ENCODE data around the gene AFAP1.

AFAP1 gene

DNA sequence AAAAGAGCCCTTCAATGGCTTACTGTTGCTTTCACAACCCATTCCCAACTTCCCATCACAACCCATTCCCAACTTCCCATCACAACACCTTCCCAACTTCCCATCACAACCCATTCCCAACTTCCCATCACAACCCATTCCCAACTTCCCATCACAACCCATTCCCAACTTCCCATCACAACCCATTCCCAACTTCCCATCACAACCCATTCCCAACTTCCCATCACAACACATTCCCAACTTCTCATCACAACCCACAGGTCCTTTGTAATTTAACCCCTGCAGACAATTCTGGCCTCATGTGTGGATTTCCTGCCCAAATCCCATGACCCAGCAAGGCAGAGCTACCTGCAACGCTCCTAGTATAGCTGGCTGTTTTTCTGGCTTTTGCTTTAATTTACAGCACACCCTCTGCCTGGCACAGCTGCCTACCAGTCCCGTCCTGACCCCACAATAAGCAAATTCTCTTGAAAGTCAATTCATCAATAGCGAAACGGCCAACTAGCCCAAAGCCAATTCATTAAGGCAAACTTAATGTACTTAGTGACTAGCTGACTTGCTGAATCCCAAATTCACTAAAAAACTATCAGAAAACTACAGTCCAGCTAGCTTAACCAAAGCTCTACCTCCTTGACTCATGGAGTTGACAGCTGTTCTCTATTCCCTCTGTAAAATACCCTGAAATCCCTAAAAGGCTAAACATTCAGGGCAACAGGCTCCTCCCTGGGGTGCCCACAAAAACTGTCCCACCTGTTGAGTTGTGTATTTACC lies 75.6 kb downstream of the AFAP1 start:
- DNase-seq, result no peak

DNA sequence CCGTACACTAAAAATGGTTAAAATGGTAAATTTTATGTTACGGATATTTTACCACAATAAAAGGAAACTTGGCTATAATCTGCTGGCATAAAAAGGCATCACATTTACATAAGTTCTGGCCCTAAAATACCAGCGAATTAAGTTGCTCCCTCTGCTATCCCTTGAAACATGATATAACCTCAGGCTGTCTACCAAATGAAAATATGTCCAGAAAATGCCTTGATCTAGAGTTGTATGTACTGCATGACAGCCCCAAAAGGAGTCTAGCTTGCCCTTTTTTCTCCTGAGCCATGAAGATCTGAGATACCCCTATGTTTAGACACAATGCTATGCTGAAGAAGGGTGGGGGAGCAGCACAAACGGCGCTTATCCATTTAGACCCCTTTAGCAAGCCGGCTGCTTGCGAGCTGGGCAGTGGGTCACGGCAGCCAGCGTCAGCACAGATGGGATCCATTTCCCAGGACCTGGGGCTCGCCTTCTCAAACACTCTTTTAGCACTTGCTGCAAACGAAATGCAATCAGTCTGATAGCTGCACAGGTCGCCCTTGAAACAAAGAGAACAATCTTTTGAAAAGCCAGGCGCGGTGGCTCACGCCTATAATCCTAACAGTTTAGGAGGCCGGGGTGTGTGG lies 77.0 kb downstream of the AFAP1 start:
- DNase-seq, result no peak

DNA sequence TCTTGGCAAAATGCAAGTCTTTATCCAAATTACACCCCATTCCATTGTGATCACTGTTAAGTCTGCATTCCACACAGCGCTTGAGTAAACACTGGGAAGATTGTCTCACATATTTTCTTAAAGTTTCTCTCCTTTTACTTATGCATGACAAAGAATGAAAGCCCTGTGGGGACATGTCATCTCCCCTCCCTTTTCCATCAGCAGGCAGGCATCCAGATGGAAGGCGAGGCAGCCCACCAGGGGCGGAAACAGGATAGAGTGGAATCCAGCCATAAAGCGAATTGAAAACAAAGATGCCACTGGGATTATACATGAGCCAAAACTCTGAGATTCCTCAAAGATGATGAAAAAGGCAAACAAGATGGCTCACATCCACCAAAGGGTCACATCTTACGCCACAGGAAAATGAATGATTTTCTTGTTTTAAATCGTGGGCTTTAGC lies 78.2 kb downstream of the AFAP1 start:
- no peak for DNase-seq

DNA sequence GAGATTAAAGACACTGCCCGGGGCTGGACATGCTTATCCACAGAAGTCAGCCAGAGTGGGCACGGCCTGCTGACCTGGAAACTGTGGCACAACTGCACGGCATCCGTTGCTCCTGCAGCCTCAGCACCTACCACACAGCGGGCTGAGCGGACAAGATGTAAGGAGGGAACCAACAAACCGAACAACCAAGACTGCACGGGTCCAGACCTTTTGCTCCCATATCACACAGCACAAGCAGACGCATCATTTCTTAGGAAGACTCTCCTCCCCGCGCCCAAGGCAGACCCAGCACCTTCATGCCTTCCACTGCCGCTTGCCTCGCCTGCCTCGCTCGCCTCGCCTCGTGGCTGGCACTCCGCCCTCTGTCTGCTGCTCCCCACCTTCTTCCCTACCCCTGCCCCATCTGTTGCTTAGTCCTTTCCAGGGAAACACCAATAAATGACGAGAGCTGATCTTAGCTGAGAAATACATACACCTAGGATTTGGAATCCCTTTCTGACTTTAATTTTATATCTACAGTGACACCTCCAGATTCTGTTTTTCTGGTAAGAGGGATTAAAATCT lies 79.0 kb downstream of the AFAP1 start:
- no peak for DNase-seq

DNA sequence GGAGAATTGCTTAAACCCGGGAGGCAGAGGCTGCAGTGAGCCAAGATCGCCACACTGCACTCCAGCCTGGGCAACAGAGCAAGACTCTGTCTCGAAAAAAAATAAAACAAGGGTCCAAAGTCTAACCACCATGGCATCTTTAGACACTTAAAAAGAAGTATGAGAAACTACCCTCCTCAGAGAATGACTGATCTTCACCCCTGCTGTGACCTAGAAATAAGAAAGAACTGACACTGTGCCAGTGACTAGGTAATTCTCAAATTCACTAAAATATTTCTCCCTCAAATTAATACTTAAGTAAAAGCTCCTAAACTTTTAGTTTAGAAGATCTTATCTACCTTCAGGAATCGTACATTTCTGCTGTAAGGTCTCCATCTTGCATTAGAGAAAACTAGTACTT lies 80.3 kb downstream of the AFAP1 start:
- no peak for DNase-seq

DNA sequence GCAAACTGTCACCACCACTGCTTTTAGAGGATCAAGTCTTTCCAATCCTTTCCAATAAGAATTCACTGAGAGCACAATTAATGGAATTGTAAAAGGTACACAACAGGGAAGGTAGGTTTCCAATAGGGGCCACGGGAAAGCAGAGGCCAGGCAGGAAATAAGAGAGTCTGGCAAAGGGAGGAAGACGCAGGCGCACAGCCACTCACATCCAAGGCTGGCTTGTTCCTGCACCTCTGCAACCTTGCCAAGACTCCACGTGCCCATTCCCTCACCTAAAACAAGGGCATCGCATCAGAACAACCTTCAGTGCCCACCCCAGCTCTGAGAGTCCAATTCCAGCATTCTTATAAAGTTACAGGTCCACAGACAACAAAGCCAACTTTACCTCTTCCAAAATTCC lies 81.2 kb downstream of the AFAP1 start:
- no peak for DNase-seq

DNA sequence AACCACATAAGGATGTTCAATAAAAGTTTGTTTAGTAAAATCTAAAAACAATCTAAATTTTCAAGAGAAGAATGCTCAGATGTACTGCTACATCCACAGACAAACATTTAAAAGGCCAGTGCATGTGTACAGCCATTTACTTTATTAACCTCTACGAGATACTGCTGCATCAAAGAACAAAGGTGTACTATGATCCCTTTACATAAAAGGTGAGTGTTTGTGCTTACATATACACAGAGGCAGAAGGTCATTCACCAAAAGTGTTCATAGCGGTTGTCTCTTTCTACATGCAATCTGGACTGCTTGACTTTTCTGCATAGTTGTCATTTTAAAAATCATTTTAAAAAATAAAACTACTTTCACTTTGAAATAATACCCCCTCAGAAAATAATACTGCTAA lies 81.7 kb downstream of the AFAP1 start:
- no peak for DNase-seq

DNA sequence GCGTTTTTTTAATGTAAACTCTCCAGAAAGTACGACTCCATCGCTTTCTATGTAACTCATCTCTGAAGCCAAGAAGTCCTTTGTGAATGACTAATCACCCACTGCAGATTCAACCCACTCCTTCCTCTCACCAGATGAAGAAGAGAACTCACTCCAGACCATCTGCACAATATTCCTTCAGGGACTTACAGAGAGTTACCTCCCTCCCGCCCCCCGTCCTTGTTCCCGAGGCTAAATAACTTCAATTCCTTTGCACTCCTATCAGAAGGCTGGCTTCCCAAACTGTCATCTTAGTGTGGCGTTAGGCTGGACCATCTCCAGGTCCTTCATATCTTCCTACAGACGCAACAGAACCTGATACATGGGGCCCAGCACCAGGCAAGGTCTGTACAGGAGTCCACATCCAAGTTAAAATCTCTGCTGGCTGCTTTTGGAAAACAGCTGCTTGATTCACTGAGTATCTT lies 82.4 kb downstream of the AFAP1 start:
- DNase-seq, result no peak

DNA sequence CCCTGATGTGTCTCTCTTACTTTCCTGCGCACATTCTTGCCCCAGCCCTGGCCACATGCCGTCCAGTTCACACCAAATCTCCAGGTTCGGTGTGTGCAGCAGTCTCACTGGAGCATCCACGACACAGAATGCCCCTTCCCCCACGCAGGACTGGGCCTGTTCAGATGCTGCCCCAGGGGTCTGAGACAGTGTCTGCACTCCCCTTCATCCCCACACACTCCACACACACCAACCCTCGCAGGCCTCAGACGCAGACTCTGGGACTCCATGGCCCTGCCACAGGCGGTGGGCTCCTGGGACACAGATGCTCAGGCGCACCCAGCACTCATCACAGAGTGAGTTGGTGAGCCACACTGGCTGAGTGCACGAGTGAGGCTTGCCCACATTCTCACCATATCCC lies 83.9 kb downstream of the AFAP1 start:
- no peak for DNase-seq

DNA sequence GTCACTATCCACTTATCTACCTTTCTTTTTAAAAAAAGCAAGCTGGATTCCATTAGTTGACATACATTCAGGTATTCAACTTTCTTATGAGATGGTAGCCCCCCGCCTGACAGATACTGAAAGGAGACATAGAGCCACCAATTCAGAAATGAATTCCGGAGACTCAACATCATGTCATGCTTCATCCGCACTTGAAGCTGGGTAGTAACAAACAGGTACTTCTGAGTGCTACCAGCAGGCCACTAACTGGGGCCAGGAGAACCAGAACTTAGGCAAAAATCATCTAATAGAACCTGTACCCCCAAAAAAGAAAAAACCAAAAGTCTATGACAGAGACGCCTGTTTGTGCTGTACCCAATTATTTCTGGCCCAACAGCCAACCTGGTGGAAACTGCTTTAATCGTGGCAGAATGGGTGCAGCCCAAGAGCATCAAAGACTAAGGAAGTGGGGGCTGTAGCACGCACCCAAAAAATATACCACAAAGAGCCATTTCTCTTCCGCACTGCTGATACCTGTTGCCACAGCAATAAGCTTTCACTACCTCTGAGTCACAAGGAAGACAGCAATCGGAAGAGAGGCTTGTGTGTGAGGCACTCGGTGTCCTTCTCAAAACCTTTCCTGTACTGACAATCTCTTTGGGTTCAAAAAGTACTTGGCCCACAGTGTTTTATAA lies 84.8 kb downstream of the AFAP1 start:
- DNase-seq, result no peak

DNA sequence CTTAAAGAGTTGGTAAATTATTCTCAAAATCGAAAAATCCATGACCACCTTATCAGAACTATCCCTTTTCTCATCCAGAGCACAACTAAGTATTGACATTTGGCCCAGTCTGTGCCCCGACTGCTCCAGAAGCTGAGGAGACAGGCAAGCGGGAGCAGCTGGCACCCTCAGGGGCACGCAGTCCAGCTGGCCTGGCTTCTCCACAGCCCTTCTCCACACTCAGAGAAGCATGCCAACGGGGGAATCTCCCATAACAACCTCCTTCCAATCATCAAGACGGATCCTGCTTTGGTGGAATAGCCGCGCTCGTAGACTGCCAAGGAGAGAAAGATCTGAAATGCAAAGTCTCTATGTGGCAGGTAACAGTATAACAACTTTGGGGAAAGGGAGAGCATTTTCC lies 85.4 kb downstream of the AFAP1 start:
- no peak for DNase-seq

DNA sequence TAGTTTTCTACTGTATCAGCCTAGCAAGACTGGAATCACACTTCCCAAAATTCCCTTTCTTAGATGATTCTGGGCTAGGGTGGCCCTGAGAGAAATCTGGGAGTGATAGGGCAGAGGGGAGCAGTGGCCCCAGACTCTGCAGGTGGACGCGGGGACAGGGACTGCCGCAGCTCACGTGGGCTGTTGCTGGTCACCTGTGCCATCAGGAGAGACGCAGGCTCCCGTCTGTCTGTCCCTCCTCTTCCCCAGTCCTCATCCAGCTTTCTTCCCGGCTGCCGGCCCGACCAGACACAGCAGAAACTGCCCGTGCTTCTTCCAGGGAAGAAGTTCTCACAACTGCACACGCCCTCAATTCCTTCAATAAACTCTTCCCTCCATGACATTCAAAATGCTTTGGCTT lies 86.4 kb downstream of the AFAP1 start:
- DNase-seq, result no peak

DNA sequence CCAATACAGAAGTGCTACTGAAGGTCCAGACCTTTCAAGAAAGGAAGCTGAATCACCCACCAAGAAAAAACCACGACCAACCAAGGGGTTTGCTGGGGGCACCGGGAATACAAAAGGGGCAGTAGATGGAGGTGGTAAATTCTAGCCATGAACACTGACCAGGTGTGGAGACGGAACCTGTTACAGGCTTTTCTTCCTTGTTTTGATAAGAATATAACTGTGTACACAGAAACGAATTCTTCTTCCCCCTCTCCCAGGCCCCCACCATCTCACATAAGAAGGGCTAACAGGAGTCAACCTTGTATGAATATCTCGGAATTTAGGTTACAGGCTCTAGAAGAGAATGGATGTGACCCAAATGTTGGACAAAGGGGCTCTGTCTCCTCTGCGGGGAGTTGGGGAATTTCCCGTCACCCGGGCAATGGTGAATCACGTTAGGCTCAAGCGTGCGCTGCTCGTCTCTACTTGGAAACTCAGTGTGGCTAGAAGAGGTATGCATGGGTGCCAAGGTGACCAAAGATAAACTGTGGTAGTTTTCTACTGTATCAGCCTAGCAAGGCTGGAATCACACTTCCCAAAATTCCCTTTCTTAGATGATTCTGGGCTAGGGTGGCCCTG lies 87.0 kb downstream of the AFAP1 start:
- DNase-seq, result no peak

DNA sequence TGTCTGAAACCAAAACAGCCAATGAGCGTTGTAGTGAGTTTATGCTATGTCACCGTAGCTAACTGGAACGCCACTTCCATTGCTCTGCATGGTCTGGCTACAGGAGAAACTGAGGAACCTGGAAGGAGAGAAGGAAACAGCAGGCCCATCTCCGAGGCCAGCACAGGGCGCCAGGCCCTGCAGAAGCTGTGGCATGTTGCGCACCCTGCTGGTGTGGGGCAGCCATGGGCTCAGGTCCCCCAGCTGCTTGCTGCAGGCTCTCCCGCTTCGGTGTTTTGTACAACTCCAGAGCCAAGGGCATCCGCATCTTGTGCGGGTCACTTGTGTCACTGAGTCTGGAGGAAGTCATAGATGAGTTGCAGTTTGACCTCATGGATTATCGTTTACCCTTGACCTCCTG lies 89.2 kb downstream of the AFAP1 start:
- no peak for DNase-seq

DNA sequence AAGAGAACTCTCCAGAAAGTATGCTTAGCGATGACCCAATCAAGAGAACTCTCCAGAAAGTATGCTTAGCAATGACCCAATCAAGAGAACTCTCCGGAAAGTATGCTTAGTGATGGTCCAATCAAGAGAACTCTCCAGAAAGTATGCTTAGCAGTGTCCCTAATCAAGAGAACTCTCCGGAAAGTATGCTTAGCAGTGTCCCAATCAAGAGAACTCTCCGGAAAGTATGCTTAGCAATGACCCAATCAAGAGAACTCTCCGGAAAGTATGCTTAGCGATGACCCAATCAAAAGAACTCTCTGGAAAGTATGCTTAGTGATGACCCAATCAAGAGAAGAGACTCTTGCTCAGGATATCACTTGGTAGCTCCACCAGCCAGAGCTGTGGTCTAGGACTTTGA lies 92.5 kb downstream of the AFAP1 start:
- DNase-seq, result no peak

DNA sequence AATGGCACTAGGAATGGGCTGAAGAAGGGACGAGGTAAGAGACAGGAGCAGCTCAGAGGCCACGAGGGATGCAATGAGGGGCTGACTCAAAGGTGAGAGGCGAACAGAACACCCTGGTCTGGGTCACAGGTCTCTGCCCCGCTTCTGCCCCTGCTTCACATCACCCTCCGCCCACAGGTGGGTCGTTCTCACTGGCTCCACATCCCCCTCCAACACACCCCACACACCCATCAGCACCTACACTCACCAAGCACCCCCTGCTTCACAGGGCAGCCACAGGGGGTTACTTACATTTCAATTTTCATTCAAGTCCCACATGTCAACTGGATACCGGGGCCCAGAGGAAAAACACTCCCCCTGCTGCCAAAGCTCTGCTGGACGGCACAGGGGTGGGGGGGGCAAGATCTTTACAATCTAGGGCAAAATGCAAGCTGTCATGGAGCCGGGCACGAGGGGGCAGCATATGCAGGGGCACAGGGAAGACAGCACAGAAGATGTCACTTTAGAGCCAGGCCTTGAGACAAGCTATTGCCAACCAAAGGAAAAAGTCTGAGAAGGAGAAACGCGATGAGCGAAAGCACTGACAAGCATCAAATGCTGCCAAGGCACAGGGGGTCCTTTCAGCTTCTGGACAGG lies 94.0 kb downstream of the AFAP1 start:
- no peak for DNase-seq

DNA sequence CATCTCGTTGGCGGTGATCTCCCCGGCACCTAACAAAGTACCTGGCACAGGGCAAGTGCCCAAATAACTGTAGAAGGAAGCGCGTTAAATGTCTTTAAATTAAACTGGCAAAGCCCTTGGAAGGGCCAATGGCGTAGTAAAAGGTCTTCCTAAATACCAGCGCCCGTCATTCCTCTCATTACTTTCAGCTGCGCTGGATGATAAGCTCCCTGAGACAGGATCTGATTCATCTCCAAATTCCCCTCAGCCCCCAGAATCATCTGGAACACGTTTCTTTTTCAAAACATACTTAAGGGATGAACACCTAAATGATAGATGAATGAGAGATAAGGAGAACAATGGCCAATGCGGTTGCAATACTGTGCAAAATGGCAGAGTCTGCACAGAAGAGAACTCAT lies 95.1 kb downstream of the AFAP1 start:
- no peak for DNase-seq

DNA sequence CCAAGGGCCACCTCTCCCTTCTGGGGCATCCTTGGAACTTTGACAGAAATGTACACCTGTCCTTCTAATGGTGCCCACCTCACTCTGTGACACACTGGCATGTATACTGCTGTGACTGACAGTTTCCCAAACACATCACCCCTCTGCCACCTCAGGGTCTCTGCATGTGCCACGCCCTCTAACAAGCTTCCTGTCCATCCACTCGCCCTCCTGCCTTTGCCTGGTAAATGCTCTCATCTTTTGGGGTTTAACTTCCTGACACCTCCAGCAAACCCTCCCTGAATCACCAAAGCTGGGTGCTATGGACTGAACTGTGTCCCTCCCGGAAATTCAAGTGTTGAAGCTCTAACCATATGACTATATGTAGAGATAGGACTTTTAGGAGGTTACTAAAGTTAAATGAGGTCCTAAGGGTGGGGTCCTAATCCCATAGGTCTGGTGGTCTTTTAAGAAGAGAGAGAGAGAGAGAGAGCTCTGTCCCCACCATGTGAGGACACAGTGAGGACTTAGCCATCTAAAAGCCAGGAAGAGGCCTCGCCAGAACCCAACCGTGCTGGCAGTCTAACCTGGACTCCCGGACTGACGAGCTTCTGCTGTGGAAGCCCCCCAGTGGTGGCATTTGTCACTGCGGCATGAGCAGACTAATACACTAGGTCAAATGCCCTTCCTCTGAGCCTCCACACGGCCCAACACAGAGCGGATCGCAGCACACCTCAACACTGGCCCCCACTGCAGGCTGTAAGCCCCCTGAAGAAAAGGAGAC lies 95.6 kb downstream of the AFAP1 start:
- peak; percentile 0 for DNase-seq

DNA sequence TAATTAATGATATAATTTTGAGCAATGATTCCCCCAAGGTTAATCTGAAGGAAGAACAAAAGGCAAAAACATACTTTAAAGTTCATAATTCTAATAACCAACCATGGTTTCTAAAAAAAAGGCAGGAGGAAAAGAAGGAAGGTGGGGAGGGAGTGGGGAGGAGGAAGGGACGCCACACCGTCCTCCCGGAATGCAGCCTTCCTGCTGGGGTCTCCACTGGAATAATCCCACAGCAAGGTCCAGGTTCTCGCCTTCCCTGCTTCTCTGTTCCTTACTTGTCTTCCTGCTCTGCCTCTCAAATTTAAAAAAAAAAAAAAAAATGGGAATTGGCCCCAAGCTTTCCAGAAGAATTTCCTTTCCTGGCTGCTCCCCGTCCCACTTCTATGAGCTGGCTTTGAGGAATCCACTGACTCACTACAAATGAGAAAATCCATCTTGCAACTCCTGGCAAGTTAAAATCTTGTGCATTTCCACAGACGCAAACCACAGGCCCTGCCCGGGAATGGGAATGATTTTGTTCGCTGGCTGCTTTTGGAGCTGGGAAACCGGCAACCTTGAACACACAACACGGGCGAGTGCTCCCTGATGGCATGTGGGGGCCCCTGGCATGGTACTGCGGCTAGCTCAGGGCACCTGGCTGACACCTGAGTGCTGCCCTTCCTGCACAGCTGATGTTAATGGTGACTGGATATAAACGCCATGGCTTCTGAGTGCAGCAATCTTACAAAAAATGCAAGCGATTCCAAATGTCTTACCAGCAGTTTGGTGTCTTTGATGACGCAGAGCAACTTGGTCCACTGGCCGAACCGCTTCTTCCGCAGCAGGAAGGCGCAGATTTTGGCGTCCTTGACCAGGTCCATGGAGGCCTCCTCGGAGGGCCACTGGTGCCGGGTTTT lies 97.0 kb downstream of the AFAP1 start:
- no peak for DNase-seq

DNA sequence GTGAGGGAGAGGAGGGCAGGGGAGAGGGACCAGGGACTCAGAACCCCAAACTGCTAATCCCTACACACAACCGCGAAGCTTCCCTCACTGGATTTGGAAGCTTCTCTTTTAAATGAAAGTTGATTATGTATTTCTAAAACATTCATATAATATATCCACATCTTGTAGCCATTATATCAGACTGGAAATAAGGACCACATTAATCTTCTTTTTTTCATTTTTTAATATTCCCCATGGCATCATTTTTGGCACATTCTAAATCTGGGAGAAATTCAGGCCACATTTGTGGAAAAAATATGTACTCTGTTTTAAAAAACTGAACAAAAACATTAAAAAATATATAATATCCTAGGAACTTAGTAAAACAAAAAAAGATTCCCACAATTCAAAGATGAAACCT lies 97.8 kb downstream of the AFAP1 start:
- DNase-seq, result no peak

DNA sequence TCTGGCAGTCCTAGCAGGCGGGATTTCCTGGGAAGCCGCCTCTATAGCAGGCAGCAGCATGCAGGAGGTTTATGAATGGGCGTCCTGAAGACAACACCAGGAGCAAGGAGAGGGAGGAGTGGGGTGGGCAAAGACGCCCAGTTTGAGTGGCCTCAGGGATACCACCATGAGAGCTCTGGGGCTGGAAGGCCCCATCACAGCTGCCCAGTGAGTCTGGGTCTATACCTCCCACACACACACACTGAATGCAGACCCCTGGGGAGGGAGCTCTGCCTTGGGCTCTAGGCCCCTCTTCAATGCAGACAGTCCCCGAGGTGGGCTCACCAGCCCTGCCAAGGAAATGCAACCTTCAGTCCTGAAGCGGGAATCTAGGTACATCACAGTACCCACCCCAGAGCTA lies 98.6 kb downstream of the AFAP1 start:
- DNase-seq, result no peak

Measured in NCI-H1436 (cell line).